Activated gamma-delta T cell treated with anti-CD3 and anti-CD28 coated beads, Interleukin-2, amount 50 U/mL, for 16 hours (primary cell): Measurements from ENCODE around the gene ZFYVE28.
A peak's percentile ranks its signal among the peaks of the same experiment; 100 is the strongest.
"Not testable (repeated sequence)": the region's sequence is repeated elsewhere in the genome, so short reads cannot be mapped to it uniquely, and the experiment has no call there.

ENCODE experiments used
- DNase-seq: peaks from one replicate; pipeline ENCODE4 v3.0.0-alpha.2; 2020; ENCODE audit warnings: low read depth

Gene ZFYVE28

DNA sequence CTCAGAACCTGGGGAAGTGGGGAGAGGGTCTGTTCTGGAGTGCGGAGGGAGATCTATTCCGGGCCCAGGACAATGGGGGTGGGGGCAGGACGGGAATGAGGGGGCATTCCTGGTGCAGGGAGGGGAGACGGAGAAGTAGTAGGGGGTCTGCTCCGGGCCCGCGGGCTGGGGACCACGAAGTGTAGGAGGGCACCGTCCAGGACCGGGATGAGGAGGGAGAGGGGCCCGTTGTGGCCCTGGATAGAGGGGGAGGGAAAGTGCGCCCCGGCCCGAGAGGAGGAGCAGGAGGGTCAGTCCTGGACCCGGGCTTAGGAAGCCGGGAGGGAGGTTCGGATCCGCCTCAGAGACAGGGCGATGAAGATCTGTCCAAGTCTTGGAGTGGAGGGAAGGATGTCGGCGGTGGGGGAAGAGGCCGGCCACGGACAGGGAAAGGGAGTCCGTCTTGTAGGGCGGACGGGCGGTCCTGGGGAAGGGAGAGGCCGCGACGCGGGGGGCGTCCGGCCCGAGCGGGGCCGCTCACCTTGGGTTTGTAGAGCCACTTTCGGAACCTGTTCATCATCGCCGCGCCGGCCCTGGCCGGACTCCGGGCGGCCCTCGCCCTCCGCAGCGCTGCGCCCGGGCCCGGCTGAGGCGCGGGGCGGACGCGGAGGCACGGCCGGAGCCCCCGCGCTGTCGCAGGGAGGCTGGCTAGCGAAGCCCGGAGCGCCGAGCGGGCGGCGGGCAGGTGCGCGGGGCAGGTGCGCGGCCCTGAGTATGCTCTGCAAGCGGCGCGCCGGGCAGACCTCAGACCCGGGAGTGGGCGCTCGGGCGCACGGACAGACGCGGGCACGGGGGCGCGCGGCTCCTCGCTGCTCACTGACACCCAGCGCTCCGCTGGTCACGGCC is at the start of gene ZFYVE28:
TSS of gene ZFYVE28 (minus strand) at position 881 of the 885 bp plus-strand sequence. CDS start at position 559, 322 bp downstream.
- DNase-seq, result no peak

DNA sequence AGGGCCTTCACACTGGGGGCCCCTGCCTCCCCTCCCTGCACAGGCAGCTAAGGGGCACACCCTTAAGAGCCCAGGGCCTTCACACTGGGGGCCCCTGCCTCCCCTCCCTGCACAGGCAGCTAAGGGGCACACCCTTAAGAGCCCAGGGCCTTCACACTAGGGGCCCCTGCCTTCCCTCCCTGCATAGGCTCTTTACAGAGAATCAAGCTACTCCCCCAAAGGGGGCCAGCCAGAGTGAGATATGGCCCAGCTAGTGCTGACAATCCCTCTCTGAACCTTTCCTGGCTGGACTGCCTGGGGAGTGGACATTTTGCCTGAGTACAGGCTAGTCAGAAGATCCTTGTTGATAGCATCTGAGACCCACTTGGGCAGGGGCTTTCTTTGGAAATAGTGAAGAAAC is 47.1 kb upstream of the ZFYVE28 start:
- DNase-seq, result not testable (repeated sequence)

DNA sequence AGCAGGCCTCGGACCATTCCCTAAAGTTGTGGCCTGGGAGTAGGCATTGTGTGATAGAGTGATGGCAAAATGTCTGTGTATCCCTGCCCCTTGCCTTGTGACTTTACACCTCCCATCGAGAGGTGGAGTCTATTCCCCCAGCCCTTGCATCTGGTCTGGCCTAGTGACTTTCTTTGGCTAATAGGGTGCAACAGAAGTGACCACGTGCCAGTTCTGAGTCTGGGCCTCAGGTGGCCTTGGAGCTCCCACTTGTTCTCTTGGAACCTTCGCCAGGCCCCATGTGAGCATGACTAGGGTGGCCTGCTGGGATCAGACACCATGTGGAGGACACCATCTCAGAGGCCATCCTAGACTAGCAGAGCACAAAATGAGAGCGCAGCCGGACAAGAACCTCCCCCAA is 46.6 kb upstream of the ZFYVE28 start:
- no peak for DNase-seq

DNA sequence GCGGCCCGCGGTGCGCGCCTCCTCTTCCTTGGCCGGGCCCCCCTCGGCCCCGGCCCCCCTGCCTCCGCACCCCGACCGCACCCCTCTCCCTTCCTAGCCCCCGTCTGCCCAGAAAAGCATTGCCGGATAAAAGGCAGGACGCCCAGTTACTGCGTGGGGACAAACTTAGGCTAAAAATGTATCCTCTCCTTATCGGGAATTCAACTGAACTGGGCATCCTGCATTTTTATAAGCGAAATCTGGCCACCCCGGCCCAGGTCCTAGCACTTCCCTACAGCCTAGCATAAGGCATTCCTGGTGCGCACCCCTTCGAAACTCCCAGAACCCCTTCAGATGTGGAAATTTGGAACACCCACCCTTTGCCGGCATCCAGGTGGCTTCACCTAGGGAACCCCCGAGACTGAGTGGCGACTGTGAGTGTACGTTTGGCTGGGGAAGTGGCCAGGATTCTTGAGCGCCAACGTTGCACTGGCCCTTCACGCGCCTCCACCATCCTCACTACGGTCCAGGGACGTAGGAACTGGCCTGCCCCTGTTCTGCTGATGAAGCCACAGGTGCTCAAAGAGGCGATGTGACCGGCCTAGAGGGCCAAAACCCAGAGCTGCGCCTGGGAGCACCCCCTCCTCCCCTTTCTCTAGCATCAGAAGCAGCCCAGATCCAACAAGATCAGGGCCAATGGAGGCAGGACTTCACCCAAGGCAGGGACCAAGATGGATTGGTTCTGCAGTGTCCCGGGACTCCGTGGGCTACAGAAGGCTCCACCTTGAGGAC is 44.7 kb upstream of the ZFYVE28 start:
- DNase-seq, result no peak

DNA sequence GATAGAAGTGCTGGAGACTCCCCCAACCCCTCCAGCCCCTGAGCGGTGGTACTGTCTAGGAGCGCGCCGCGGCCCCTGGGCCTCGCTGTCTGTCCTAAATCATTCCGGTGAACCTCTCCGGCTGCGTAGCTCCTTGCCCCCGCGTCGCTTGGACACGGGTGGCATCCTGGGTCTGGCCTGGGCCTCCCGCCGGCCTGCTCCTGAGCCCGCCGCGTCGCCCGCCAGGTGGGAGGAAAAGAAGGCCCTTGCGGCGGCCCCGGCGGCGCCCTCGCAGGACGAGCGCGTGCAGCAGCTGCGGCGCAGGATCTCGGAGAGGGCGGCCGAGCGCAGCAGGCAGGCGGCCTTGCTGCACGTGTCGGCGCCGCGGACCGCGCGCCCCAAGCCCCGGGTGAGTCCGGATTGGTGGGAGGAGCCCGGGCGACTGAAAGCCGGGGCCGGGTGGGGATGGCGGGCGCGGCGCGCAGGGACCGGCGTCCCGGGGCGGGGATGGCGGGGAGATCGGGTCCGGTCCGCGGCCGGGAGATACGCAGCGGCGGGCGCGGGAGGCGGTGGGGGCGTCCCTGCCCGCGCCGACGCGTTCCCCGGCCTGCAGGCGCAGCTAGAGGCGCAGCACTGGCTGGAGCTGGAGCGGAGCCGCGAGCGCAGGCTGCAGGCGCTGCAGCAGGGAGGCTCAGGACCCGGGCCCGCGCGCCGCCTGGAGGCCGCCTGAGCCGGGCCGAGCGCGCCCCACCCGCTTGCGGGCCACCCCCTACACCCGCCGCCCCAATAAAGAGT is 44.0 kb upstream of the ZFYVE28 start:
- peak; percentile 41 for DNase-seq

DNA sequence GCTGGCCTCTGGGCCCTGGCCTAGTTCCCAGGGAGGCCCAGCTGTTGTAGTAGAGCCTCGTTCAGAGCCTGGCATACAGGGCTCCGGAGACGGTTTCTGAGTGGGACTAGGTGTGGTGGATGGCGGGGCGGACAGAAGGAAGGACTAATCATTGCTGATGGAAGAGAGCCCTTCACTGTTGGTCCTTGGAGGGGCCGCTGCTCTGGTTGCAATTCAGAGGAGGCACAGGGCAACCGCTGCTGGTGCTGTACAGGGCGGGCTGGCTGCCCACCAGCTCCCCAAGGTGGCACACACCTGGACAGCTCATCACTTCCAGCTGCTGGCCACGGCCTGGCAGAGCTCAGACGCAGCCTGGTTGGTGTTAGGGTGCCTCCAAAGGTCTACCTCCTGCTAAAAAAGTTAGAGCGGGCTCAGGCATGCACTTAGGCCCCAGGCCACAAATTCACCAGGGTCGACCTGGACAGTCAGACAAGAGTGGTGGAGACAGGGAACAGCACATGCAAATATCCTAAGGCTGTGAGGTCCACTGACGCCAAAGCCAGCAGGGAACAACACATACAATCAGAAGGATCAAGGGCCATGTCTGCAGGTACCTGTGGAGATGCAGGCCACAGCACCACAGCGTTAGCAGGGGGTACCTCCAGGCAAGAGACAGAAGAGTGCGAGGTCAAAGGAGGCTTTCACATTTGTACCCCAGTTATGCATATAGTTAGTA is 43.0 kb upstream of the ZFYVE28 start:
- no peak for DNase-seq

DNA sequence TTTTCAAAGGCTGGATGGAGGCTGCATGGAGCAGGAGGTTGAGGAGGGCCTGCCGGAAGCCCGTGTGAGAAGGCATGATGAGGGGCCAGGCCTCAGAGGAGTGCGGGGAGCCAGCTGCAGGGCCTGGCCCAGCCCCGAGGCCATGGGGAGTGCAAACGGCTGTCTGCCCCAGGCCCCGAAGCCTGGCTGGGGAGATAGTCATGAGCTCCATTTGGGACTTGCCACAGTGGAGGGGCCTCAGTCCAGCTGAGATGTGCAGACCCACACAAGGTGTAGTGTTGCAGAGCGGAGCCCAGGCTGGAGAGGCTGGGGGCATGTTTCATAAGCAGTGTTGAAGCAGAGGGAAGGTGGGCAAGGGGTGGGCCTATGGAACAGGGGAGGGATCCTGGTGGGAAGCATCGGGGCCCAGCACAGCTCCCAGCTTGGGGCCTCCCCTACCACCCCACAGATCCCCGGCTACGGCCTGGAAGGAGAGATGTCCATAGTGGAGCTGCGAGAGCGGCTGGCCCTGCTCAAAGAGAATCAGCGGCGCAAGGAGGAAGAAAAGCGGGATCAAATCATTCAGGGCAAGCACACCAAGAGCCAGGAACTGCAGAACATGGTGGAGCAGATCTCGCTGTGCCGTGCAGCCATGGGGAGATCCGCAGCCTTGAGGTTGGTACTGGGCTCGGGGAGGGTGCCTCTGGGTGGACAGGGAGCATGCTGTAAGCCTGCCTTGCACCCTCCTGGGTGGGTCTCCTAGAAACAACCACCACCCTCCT is 41.3 kb upstream of the ZFYVE28 start:
- DNase-seq, result no peak

DNA sequence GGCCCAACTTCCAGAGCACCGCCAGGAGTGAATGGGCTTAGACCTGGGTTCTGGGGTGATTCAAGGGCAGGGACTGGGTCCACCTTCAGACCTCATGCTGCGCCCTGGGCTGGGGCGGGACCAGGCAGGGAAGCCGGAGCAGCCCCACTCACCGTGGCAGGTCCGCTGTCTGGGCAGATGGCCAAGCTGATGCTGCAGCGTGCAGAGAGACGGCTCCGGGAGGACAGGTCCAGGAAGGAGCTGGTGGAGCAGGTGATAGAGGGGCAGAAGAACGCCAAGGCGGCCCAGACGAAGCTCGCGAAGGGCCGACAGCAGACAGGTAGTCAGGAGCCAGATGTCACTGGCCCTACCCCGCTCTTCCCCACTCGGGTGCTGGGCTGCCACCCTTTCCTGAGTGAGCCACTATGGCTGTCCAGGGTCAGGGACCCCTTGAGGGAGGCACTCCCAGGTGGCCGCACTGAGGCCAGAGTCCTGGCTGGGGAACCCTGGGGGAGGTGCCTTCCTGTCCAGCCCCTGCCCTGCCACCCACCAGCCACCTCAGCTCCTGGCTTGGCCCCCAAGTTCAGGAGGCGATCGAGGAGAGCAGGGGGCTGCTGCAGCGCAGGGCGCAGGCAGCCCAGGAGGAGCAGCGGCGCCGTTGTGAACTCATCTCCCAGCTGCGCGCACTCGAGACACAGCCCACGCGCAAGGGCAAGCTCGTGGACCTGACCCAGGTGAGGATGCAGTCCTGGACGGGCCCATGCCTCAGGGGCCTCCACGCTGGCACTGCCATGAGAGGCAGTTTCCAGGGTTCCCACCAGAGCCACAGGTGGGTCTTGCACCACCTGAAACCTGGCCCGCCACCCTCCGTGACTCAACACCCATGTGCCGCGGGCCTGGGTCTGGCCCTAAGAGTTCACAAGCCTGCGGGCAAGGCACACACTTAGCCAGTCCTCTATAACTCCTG is 40.4 kb upstream of the ZFYVE28 start:
- DNase-seq, result no peak

DNA sequence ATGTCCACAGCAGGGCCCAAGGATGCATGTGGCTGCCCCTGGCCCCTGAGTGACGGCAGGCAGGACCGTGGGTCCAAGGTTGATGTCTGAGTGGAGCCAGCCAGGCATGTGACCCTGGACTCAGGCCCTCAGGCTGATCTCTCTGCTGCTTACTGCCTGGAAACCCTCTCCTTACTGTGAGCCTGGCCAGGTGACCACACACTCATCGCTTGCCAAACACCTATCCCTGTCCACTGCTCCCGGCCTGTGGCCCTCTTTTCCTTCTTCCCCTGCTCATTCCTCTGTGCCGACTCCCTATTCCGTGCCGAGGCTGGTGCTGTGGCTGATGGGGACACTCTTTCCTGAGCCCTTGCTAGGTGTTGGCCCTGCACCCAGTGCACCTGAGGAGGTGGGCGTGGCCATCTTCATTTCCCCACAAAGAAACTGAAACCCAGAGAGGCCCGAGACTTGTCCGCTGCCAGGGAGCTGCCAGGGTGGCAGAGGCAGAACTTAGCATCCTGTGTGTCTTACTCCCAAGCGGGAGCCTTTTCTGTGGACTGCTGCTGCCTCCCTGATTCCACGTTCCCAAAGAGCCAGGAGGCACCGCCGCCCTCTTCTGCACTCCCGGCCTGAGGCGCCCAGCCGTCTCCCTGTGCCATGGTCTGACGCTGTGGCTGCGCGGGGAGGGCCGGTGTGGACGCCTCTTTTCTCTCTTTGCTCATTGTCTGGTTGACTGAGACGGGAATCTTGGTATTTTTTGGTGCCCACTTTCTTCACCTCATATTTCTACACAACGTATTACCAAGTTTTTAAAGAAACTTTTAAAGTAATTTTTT is 39.2 kb upstream of the ZFYVE28 start:
- no peak for DNase-seq

DNA sequence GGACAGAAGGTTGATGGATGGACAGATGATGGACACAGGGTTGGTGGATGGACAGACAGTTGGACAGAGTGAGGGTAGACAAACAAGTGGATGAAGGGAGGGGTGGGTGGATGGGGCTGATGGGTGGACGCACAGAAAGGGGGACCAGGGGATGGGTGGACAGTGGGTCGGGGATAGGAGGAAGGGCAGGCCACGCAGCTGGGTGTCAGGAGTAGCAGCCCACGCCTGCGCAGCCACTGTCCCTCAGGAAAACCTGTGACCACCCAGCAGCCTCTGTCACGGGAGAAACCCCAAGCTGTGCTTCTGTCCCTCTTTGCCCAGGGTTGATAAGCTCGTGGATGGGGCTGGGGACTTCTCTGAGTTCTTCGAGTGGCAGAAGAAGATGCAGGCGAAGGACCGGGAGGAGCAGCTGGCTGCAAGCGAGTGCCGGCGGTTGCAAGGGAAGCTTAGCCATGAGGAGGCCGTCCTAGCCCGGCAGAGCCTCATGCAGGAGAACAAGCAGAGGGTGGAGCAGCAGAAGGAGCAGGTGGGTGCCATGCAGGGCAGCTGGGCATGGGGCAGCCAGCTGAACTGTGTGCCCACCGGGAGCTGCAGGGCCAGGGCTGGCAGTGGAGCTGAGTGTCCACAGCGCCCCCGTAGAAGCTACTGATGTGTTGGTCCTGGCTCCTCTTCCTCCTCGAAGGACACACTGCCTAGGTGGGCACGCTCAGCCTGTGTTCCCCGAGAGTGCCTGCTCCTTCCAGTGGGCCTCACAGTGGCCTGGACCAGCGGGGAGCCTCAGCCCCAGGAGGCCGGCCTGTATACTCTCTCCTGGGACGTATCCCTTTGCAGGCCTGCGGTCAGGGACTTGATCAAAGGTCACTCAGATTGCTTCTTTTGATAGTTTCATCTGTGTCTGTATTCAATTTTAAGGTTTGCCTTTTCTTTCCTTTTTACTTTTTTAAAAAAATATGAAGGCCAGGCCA is 33.7 kb upstream of the ZFYVE28 start:
- no peak for DNase-seq

DNA sequence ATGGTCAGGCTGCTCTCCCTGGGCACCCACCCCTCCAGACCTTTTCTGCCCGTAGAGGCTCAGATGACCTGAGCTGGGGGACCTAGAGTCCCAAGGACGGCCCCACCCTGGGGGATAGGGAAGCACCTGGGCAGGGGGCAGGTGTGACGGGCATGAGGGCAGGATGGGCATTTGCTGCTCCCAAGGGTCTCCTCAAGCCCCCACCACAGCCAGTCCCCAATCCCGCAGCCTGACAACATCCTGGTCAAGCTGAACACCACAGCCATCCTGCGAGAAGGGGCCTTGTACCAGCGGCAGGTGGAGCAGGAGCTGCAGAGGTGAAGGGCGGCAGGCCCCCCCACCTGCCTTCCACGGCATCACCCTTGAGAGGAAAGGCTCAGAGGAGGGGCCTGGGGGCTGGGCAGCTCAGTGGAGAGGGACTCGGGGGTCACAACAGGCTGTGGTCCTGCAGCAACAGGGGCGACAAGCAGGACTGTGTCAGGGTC is 32.6 kb upstream of the ZFYVE28 start:
- DNase-seq, result no peak

DNA sequence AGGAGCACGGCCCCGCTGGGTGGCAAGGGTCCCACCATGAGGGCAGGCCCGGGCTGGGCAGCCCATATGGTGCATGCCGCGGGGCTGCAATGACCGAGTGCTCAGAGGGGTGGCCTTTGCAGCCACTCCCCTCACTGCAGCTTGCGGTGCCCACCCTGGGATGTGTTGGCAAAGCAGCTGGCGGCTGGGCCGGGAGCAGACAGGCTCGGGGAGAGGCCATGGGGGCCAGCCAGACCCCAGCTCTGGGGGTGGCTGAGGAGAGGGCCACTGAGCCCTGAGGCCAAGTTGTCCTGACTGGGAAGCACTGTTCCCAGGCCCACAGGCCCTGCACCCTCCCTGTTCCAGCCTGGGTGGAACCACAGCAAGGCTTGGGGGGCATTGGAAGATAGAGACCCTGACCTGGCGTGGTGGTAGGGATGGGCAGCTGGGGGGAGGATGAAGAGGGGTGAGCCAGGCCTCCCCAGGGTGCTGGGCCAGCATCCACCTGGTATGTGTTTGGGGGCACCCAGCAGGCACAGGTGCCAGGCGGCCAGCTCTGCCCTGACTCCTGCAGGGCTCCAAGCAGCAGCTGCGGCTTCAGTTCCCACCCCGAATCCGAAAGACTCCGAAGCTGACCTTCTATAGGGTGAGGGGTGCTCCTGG is 32.1 kb upstream of the ZFYVE28 start:
- DNase-seq, result no peak

DNA sequence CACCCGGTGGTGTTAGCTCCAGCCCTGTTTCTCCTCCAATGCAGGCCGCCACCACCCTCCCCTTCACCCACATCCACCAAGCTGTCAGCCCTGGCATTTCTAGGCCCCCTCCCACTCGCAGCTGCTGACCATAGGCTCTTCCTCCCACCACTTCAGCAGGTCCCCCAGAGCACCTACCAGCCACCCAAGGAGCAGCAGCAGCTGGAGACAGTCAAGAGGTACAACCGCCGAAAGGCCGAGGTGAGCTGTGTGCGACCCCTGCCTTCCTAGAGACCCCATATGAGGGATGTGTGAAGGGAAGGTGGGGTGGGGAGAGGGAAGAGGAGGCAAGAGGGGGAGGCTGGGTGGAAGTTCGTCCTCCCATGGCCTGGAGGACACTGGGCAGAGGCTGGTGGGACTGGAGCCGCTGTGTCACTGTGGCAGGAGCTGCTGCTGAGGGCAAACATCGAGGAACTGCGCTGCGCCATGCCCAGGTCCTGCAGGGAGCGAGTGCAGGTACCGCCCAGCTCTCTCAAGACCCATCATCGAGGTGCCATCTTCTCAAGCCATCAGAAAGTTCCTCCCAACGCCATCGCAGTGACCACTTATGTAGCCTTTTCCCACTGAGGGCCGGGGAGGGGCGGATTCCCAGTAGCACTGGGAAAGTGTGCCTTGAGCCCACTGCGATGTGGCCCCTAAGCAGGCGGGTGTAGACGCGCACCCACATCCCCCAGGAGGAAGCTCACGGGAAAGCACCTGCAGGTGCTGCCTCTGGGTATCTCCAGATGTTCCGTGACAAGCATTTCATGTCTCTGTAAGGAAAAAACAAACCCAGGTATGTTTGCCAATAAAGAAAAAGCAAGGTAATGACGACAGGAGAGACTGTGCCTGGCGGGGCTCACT is 31.3 kb upstream of the ZFYVE28 start:
- DNase-seq, result no peak

DNA sequence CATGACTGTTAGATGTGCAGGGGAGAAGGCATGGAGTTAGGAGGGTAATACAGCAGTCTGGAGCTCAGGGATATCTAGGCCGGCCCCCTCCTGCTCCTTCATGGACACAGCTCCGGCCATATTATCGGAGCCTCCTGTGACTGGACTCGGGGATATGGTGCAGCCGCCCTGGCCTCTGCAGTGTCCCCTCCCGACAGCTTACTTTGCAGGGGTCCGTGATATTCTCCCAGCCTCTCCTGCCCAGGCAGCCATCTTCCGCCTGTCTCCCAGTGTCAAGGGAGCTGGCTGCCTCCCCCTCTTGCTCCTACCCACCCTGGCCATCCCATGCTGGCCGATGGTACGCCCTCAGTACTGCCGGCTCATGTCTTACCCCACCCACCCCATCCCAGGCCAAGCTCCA is 30.6 kb upstream of the ZFYVE28 start:
- DNase-seq, result no peak

DNA sequence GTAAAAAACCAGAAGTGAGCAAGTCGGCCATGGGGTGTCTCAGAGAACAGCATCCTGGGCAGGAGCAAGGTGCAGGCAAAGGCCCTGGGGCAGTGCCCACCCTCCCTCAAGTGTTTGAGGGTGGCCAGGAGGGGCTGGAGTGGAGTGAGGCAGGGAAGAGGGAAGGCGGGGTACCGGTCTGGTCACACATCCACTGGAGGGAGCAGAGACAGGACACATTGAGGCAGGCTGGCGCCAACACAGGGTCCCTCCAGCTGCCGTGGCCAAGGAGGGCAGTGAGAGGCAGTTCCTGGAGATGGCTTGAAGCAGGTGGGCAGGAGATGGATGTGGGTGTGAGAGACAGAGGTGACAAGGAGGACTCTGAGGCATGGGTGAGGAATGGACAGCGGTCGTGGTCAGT is 30.1 kb upstream of the ZFYVE28 start:
- no peak for DNase-seq
